Trophoblast cell (in vitro differentiated cells and primary cell): ENCODE measurements around the gene SFSWAP.

ENCODE experiments used
- DNase-seq, 2 donors: peaks; one replicate each; pipeline ENCODE4 v3.0.0-alpha.2; 2016
- H2AFZ ChIP-seq: 2 replicates; pipeline ENCODE4 v1.6.1; 2013; ENCODE audit warnings: low read length, moderate library complexity, mild to moderate bottlenecking; ENCODE audit not compliant: insufficient read depth, poor library complexity
- H2AK5ac ChIP-seq: 2 replicates; pipeline ENCODE4 v1.6.1; 2013; ENCODE audit warnings: mild to moderate bottlenecking, low read length
- H2BK120ac ChIP-seq: 2 replicates; pipeline ENCODE4 v1.6.1; 2013; ENCODE audit warnings: low read length, mild to moderate bottlenecking, moderate library complexity; ENCODE audit not compliant: insufficient read depth, poor library complexity
- H2BK12ac ChIP-seq: 2 replicates; pipeline ENCODE4 v1.6.1; 2013; ENCODE audit warnings: mild to moderate bottlenecking, low read length, moderate library complexity
- H2BK5ac ChIP-seq: 2 replicates; pipeline ENCODE4 v1.6.1; 2013; ENCODE audit warnings: low read length, low read depth, moderate library complexity, mild to moderate bottlenecking; ENCODE audit not compliant: poor library complexity
- H3K14ac ChIP-seq: 2 replicates; pipeline ENCODE4 v1.6.1; 2013; ENCODE audit warnings: mild to moderate bottlenecking, low read length
- H3K18ac ChIP-seq: 2 replicates; pipeline ENCODE4 v1.6.1; 2013; ENCODE audit warnings: mild to moderate bottlenecking, low read length
- H3K23ac ChIP-seq: 2 replicates; pipeline ENCODE4 v1.6.1; 2013; ENCODE audit warnings: low read length
- H3K27ac ChIP-seq: 2 replicates; pipeline ENCODE4 v1.5.1; 2013; ENCODE audit warnings: low read depth, mild to moderate bottlenecking, inconsistent platforms, low read length, moderate library complexity
- H3K27me3 ChIP-seq: 2 replicates; pipeline ENCODE4 v1.6.1; 2013; ENCODE audit warnings: inconsistent platforms, mild to moderate bottlenecking, low read length, moderate library complexity; ENCODE audit not compliant: insufficient read depth
- H3K36me3 ChIP-seq, 2 experiments: 1 replicate in 1 of 2; 2 replicates in 1 of 2; pipeline ENCODE4 v1.6.1; 2013; ENCODE audit warnings: low read length in 2 of 2, mild to moderate bottlenecking in 2 of 2, moderate library complexity in 1 of 2; ENCODE audit not compliant: insufficient read depth in 2 of 2, control insufficient read depth in 1 of 2
- H3K4ac ChIP-seq: 2 replicates; pipeline ENCODE4 v1.6.1; 2013; ENCODE audit warnings: low read depth, mild to moderate bottlenecking, low read length, moderate library complexity
- H3K4me1 ChIP-seq, 2 experiments: 1 replicate in 1 of 2; 2 replicates in 1 of 2; pipeline ENCODE4 v1.6.1; 2013; ENCODE audit warnings: low read length in 2 of 2, mild to moderate bottlenecking in 2 of 2, moderate library complexity in 1 of 2; ENCODE audit not compliant: insufficient read depth in 2 of 2, control insufficient read depth in 1 of 2
- H3K4me2 ChIP-seq: 2 replicates; pipeline ENCODE4 v1.6.1; 2013; ENCODE audit warnings: inconsistent platforms, mild to moderate bottlenecking, low read length, moderate library complexity
- H3K4me3 ChIP-seq: 2 replicates; pipeline ENCODE4 v1.5.1; 2013; ENCODE audit warnings: mild to moderate bottlenecking, low read depth, low read length, inconsistent platforms
- H3K79me1 ChIP-seq: one replicate; pipeline ENCODE4 v1.6.1; 2013; ENCODE audit warnings: low read length
- H3K79me2 ChIP-seq: 2 replicates; pipeline ENCODE4 v1.6.1; 2013; ENCODE audit warnings: low read length, mild to moderate bottlenecking; ENCODE audit not compliant: control insufficient read depth, insufficient read depth, poor library complexity
- H3K9ac ChIP-seq: 2 replicates; pipeline ENCODE4 v1.6.1; 2013; ENCODE audit warnings: mild to moderate bottlenecking, low read length
- H3K9me3 ChIP-seq: 2 replicates; pipeline ENCODE4 v1.6.1; 2013; ENCODE audit warnings: low read depth, mild to moderate bottlenecking, control low read depth, inconsistent platforms, low read length; ENCODE audit not compliant: insufficient read depth
- H4K12ac ChIP-seq: 2 replicates; pipeline ENCODE4 v1.6.1; 2013; ENCODE audit warnings: low read depth, mild to moderate bottlenecking, low read length, moderate library complexity
- H4K8ac ChIP-seq: 2 replicates; pipeline ENCODE4 v1.6.1; 2013; ENCODE audit warnings: low read depth, mild to moderate bottlenecking, low read length, moderate library complexity
- H4K91ac ChIP-seq: one replicate; pipeline ENCODE4 v1.6.1; 2013; ENCODE audit warnings: low read depth, mild to moderate bottlenecking, low read length, moderate library complexity
- WGBS: extraction: QIAGEN DNeasy Blood & Tissue Kit; methylation state at CpG from one replicate; pipeline ENCODE4 v1.1.7; 2013; ENCODE audit warnings: missing lambda C conversion rate; ENCODE audit not compliant: insufficient read length, insufficient coverage; ENCODE audit errors: extremely low coverage; 5-methylcytosine and 5-hydroxymethylcytosine counted together

Gene SFSWAP

DNA sequence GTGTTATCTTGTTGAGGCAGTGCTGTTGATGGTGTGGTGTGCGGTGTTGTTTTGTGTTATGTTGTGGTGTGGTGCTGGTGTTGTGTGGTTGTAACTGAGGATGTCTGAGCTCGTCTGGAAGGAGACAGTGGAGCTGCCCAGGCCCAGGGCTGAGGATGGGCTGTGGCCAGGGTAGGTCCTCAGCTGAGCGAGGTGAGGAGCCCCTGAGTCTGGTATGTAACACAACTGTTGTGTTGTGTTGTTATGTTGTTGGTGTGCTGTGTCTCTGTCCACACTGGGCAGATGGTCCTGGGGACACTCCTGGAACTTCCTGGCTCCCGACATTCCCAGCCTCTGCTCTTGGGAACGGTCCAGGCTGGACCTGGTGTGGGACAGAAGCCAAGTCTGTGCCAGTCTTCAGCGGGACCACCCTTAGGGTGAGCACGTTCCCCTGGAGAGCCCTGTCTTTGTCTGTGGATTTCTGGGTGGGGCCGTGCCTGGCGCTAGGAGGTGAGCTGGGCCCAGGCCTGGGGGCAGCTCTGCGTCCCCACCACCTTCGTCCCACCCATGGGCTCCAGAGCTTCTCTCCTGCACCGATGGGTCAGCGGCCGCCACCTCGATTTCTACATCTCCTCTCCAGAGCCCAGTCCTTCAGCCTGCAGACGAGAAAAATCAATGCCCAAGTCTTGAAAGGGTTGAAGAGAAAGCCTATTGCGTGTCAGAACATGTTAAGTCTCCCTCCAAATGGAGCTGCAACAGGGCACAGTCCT, 27.4 kb upstream of the SFSWAP start:
- peak overlapping the region; percentile 99 for H3K23ac ChIP-seq
- no peak overlapping the region for H3K4me2 ChIP-seq
- H4K91ac ChIP-seq: no peak overlapping the region
- no peak overlapping the region for H3K27ac ChIP-seq
- H3K79me2 ChIP-seq: no peaks in the 10 kb centered on the region
- H3K4ac ChIP-seq: no peak overlapping the region
- no peaks in the 10 kb centered on the region for H3K27me3 ChIP-seq
- H3K14ac ChIP-seq: no peak overlapping the region
- H2BK12ac ChIP-seq: no peak overlapping the region
- DNase-seq: no peak
- no peak overlapping the region for H3K18ac ChIP-seq
- no peaks in the 10 kb centered on the region for H3K79me1 ChIP-seq
- no peak overlapping the region for H2AK5ac ChIP-seq
- H4K8ac ChIP-seq: no peak overlapping the region
- no peak overlapping the region for H2BK5ac ChIP-seq
- H3K36me3 ChIP-seq: no peaks in the 10 kb centered on the region
- H3K4me1 ChIP-seq: no peaks in the 10 kb centered on the region
- no peak overlapping the region for H2BK120ac ChIP-seq
- peak overlapping the region; percentile 53 for H3K9ac ChIP-seq
- WGBS: 100% methylated on average over 1 of the region's 17 CpGs
- no peak overlapping the region for H2AFZ ChIP-seq
- H3K9me3 ChIP-seq: peaks cover 18% of the 10 kb centered on the region
- H3K4me3 ChIP-seq: peak overlapping the region; percentile 65
- no peak overlapping the region for H4K12ac ChIP-seq

- Histone ChIP-seq H2BK5ac (no peak overlapping the region), H3K27ac (no peak overlapping the region), H3K27me3 (no peaks in the 10 kb centered on the region), H4K8ac (no peak overlapping the region), H3K4me3 (no peak overlapping the region), H3K4me1 (no peaks in the 10 kb centered on the region), H3K14ac (no peak overlapping the region), H2BK120ac (no peak overlapping the region), H3K4me2 (no peak overlapping the region), H3K9me3 (peaks cover 18% of the 10 kb centered on the region), H3K18ac (no peak overlapping the region), H3K79me2 (no peaks in the 10 kb centered on the region), H4K91ac (no peak overlapping the region), H3K9ac (no peak overlapping the region), H3K79me1 (no peaks in the 10 kb centered on the region), H2AFZ (no peak overlapping the region), H2AK5ac (no peak overlapping the region), H3K36me3 (no peaks in the 10 kb centered on the region), H4K12ac (no peak overlapping the region), H3K23ac (no peak overlapping the region), H2BK12ac (no peak overlapping the region), H3K4ac (no peak overlapping the region)
- WGBS: no CpG with 5 or more reads among the region's 26 CpGs
- no peak for DNase-seq
Observed at GRCh38 chr12:131684015-131684725, 26.7 kb upstream of the SFSWAP start.

GRCh38 chr12:131687346-131688125, 23.4 kb upstream of the SFSWAP start:
- WGBS: no CpG with 5 or more reads among the region's 15 CpGs
- H2BK5ac ChIP-seq: no peak overlapping the region
- no peak overlapping the region for H3K4me3 ChIP-seq
- peaks cover 20% of the 10 kb centered on the region for H3K9me3 ChIP-seq
- no peak for DNase-seq
- H3K36me3 ChIP-seq: no peaks in the 10 kb centered on the region
- no peaks in the 10 kb centered on the region for H3K79me2 ChIP-seq
- H3K4me1 ChIP-seq: no peaks in the 10 kb centered on the region
- no peak overlapping the region for H4K91ac ChIP-seq
- H3K18ac ChIP-seq: no peak overlapping the region
- H3K9ac ChIP-seq: no peak overlapping the region
- no peak overlapping the region for H4K8ac ChIP-seq
- H3K79me1 ChIP-seq: no peaks in the 10 kb centered on the region
- H3K4ac ChIP-seq: no peak overlapping the region
- H2AK5ac ChIP-seq: no peak overlapping the region
- no peak overlapping the region for H3K27ac ChIP-seq
- H3K4me2 ChIP-seq: no peak overlapping the region
- H4K12ac ChIP-seq: no peak overlapping the region
- H3K27me3 ChIP-seq: no peaks in the 10 kb centered on the region
- no peak overlapping the region for H2AFZ ChIP-seq
- H3K23ac ChIP-seq: no peak overlapping the region
- H2BK12ac ChIP-seq: no peak overlapping the region
- H3K14ac ChIP-seq: no peak overlapping the region
- H2BK120ac ChIP-seq: no peak overlapping the region

- Histone ChIP-seq H3K9ac (no peak overlapping the region), H3K14ac (no peak overlapping the region), H3K79me1 (no peaks in the 10 kb centered on the region), H2BK120ac (no peak overlapping the region), H2AFZ (no peak overlapping the region), H3K79me2 (no peaks in the 10 kb centered on the region), H4K91ac (no peak overlapping the region), H3K23ac (no peak overlapping the region), H2BK5ac (no peak overlapping the region), H3K4ac (no peak overlapping the region), H3K4me1 (no peaks in the 10 kb centered on the region), H3K4me2 (no peak overlapping the region), H2BK12ac (no peak overlapping the region), H3K4me3 (no peak overlapping the region), H3K27me3 (no peaks in the 10 kb centered on the region), H3K36me3 (no peaks in the 10 kb centered on the region), H3K27ac (no peak overlapping the region), H2AK5ac (no peak overlapping the region), H3K18ac (no peak overlapping the region), H4K12ac (no peak overlapping the region), H4K8ac (no peak overlapping the region), H3K9me3 (peaks cover 19% of the 10 kb centered on the region)
- 100% methylated on average over 2 of the region's 3 CpGs for WGBS
- DNase-seq: no peak
Observed at GRCh38 chr12:131688131-131688844, 22.6 kb upstream of the SFSWAP start.
